GM18508 (cell line): ENCODE measurements around the gene ANKFN1.

Experiments used
- ATAC-seq: cut with Tn5 transposase; IDR thresholded peaks from one replicate; pipeline ENCODE4 v1.9.1; 2021; ENCODE audit warnings: moderate number of reproducible peaks; ENCODE audit not compliant: insufficient read depth, unreplicated experiment

Gene ANKFN1

GRCh38 chr17:56545930-56546329 is 392.7 kb downstream of the ANKFN1 start:
- ATAC-seq, result no peak

DNA sequence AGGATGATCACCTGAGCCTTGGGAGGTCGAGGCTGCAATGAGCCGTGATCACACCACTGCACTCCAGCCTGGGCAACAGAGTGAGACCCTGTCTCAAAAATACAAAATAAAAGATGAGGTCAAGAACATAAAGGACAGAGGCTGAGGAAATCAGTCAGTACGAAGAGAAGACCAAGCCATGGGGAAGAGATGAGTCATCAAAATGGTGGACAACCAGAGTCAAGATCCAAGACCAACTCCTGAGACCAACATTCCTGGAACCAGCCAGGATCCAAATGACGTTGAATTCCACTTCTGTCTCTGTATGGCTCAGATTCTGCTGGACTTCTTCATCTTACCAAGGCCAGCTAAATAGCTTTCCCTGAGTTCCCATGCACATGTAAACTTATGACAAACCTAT is 395.4 kb downstream of the ANKFN1 start:
- no peak for ATAC-seq

DNA sequence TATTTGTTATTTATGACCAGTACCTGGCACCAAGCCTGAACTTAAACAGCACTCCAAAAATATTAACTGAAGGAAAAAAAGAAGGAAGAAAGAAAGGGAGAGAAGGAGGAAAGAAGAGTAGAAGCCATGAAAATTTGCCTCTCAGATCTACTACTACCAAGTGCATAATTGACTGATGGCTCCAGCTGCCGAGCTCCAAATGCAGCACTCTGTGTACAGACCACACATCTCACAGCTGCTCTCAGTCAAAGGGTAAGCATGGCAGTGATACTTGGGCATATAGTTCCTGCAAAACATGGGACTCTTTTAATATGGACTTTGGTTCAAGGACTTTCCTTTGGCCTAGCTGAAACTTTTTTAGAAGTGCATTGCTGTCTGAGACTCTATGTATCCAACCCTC is 396.2 kb downstream of the ANKFN1 start:
- ATAC-seq, result no peak

DNA sequence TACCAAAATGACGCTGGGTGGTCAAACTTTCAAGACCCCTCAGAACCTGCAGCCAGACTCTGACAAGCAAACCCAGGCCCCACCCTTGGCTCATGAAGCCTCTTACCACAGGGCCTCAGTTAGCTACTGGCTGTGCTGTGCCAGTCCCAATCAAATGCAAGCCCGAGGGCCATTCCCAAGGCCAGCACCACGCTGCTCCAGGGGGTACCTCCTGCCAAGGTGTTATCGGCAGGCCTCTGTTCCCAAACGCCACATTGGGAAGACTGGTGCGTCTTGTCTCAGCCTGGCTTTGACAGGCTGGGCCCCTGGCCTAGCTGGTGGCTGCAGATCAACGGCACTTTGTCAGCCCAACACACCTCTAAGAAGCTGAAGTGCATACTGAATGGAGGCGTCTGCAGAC is 404.4 kb downstream of the ANKFN1 start:
- ATAC-seq, result no peak

- ATAC-seq, result no peak
Measured at GRCh38 chr17:56558088-56558487, 404.8 kb downstream of the ANKFN1 start.
